Endothelial cell of umbilical vein (primary cell): Measurements from ENCODE around the gene TUT7. TPM values are rescaled to one million over a fixed set of nuclear protein-coding genes. Genes with fewer than 3 reads are reported as not detected.

Experiments used
- BruUV-seq: library from RNA; stranded (reverse); fragments of 400-500 nt; replicated peaks from 2 replicates; lab custom pipeline; 2021; lab: Mats Ljungman, UMichigan
- CTCF ChIA-PET: fragments of 300-600, 350-600 bp; sonication (Branson Sonifier 250); formaldehyde crosslinking; loops from one replicate; lab custom pipeline; 2021; ENCODE audit warnings: antibody characterized with exemption, inconsistent platforms; lab: Charles Lee
- POLR2A ChIA-PET: fragments of 300-600, 350-600 bp; sonication (Branson Sonifier 250); formaldehyde crosslinking; loops from one replicate; lab custom pipeline; 2021; ENCODE audit warnings: antibody characterized with exemption, inconsistent platforms; lab: Charles Lee
- DNase-seq: peaks from one replicate; pipeline ENCODE4 v3.0.0-alpha.2; 2011; ENCODE audit warnings: low read depth, low spot score
- FAIRE-seq: peaks from 2 replicates; lab custom pipeline; 2011; peaks lifted over from hg19 to GRCh38; lab: Jason Lieb, UNC
- H2AFZ ChIP-seq: 2 replicates; pipeline ENCODE4 v1.6.0; 2012; ENCODE audit warnings: low read depth, low read length, control low read depth, inconsistent platforms
- H3K27ac ChIP-seq: 2 replicates; pipeline ENCODE4 v1.5.1; 2011; ENCODE audit warnings: low read depth, mild to moderate bottlenecking, control low read depth, low read length, moderate library complexity; ENCODE audit not compliant: insufficient read depth
- H3K27me3 ChIP-seq, 2 experiments: 2 replicates each; pipeline versions ENCODE4 v1.6.0 to v1.6.1; 2011; ENCODE audit warnings: low read length in 2 of 2, mixed read lengths in 1 of 2; ENCODE audit not compliant: control insufficient read depth in 2 of 2, insufficient read depth in 2 of 2
- H3K36me3 ChIP-seq, 2 experiments: 2 replicates in 1 of 2; 3 replicates in 1 of 2; pipeline ENCODE4 v1.5.1; 2011; ENCODE audit warnings: low read length in 2 of 2, mild to moderate bottlenecking in 1 of 2, moderate library complexity in 1 of 2; ENCODE audit not compliant: control insufficient read depth in 2 of 2, insufficient read depth in 2 of 2; ENCODE audit errors: extremely low read depth in 1 of 2
- H3K4me1 ChIP-seq: 3 replicates; pipeline ENCODE4 v1.5.1; 2011; ENCODE audit warnings: mild to moderate bottlenecking, low read length; ENCODE audit not compliant: control insufficient read depth, insufficient read depth; ENCODE audit errors: extremely low read depth
- H3K4me2 ChIP-seq: 2 replicates; pipeline ENCODE4 v1.6.1; 2011; ENCODE audit warnings: low read length, control low read depth, mixed read lengths; ENCODE audit not compliant: insufficient read depth
- H3K4me3 ChIP-seq, 3 experiments: fragments of 200-600 bp in 1 of 3; sonication (generic), shearing (Covaris generic) in 1 of 3; replicated peaks in 1 of 3; 2 replicates each; pipeline ENCODE4 v1.5.1; 2011 to 2016; ENCODE audit warnings: control low read depth in 3 of 3, low read length in 3 of 3, mild to moderate bottlenecking in 2 of 3, inconsistent platforms in 1 of 3, low read depth in 1 of 3, moderate library complexity in 1 of 3; ENCODE audit not compliant: insufficient read depth in 1 of 3
- H3K79me2 ChIP-seq: 2 replicates; pipeline ENCODE4 v1.6.0; 2012; ENCODE audit warnings: low read length, inconsistent platforms; ENCODE audit not compliant: control insufficient read depth, insufficient read depth
- H3K9ac ChIP-seq: replicated peaks from 2 replicates; pipeline ENCODE3; 2011; ENCODE audit warnings: low read length, control low read depth; ENCODE audit not compliant: insufficient read depth; ENCODE audit errors: extremely low read depth
- H3K9me1 ChIP-seq: replicated peaks from 3 replicates; pipeline ENCODE4 v1.6.0; 2011; ENCODE audit warnings: mild to moderate bottlenecking, low read length; ENCODE audit not compliant: control insufficient read depth, insufficient read depth; ENCODE audit errors: extremely low read depth
- H3K9me3 ChIP-seq: replicated peaks from 2 replicates; pipeline ENCODE4 v1.5.1; 2012; ENCODE audit warnings: low read length, inconsistent platforms; ENCODE audit not compliant: control insufficient read depth, insufficient read depth
- H4K20me1 ChIP-seq: replicated peaks from 2 replicates; pipeline ENCODE3; 2011; ENCODE audit warnings: mild to moderate bottlenecking, low read length; ENCODE audit not compliant: control insufficient read depth, insufficient read depth; ENCODE audit errors: extremely low read depth
- CTCF ChIP-seq, 2 donors: IDR thresholded peaks; 1 replicate in 1 of 2; 2 replicates in 1 of 2; pipeline ENCODE4 v1.5.1; 2011; ENCODE audit warnings: low read length in 2 of 2, mild to moderate bottlenecking in 2 of 2, moderate library complexity in 2 of 2, control low read depth in 1 of 2, inconsistent platforms in 1 of 2, low read depth in 1 of 2; ENCODE audit not compliant: insufficient read depth in 1 of 2; ENCODE audit errors: extremely low read depth in 1 of 2
- EZH2 ChIP-seq: IDR thresholded peaks from 2 replicates; pipeline ENCODE4 v1.6.1; 2012; ENCODE audit warnings: borderline replicate concordance, low read depth, mild to moderate bottlenecking, moderate library complexity, low read length, inconsistent platforms; ENCODE audit not compliant: severe bottlenecking
- FOS ChIP-seq: IDR thresholded peaks from 2 replicates; pipeline ENCODE4 v1.6.1; 2011; ENCODE audit warnings: mild to moderate bottlenecking, low read length, moderate library complexity, borderline replicate concordance; ENCODE audit not compliant: insufficient read depth
- GATA2 ChIP-seq: IDR thresholded peaks from 2 replicates; pipeline ENCODE4 v1.7.0; 2011; ENCODE audit warnings: low read depth, mild to moderate bottlenecking, moderate library complexity, mixed read lengths, low read length; ENCODE audit not compliant: insufficient read length, insufficient read depth
- JUN ChIP-seq: IDR thresholded peaks from 2 replicates; pipeline ENCODE4 v1.6.1; 2011; ENCODE audit warnings: borderline replicate concordance, low read depth; ENCODE audit not compliant: insufficient read length, insufficient read depth
- MAX ChIP-seq: IDR thresholded peaks from 2 replicates; pipeline ENCODE4 v1.6.1; 2011; ENCODE audit not compliant: insufficient read depth, insufficient read length
- MYC ChIP-seq: IDR thresholded peaks from one replicate; pipeline ENCODE4 v1.6.1; 2011; ENCODE audit warnings: mild to moderate bottlenecking, low read depth, low read length
- POLR2A ChIP-seq: IDR thresholded peaks from 2 replicates; pipeline ENCODE4 v1.6.1; 2012; ENCODE audit warnings: low read depth, mild to moderate bottlenecking, control low read depth, low read length
- POLR2AphosphoS5 ChIP-seq: IDR thresholded peaks from 2 replicates; pipeline ENCODE4 v1.6.1; 2012; ENCODE audit warnings: low read depth, mild to moderate bottlenecking, control low read depth, low read length, moderate library complexity; ENCODE audit not compliant: insufficient read depth
- dilution Hi-C: fragments of 300-500 bp; cut with MboI; formaldehyde crosslinking; loops from one replicate; pipeline ENCODE4 v1.15.0; 2019; ENCODE audit warnings: low sequenced_read_pairs; ENCODE audit not compliant: extremely low pct_ligation_motif_present
- intact Hi-C: fragments of 100-400 bp; cut with micrococcal nuclease; formaldehyde crosslinking; loops from one replicate; pipeline ENCODE4 v1.10.0; 2022
- polyA plus RNA-seq, 4 experiments: library from polyadenylated mRNA; depleted of rRNA in 3 of 4; stranded (reverse) in 3 of 4; unstranded in 1 of 4; fragments of >200 nt; gene quantifications; 2 replicates each; pipeline versions ENCODE4 v1.2.1 to v1.2.3, GENCODE V29; 2011 to 2012; ENCODE audit warnings: missing spikeins in 1 of 4
- total RNA-seq: library from RNA; stranded (reverse); gene quantifications from 2 replicates; pipeline ENCODE4 v1.2.3, GENCODE V29; 2021

TUT7 gene
- total and polyA plus RNA-seq, 2 donors (not counting 3 experiments of a cell fraction or from before 2014, with no cell fraction given): 5.1 to 19.0 TPM

- H3K9ac ChIP-seq: no peak overlapping the region
- no peaks in the 10 kb centered on the region for H3K79me2 ChIP-seq
- intact Hi-C loops: no loop called here
- no peaks in the 10 kb centered on the region for H3K4me1 ChIP-seq
- no peaks in the 10 kb centered on the region for H3K27me3 ChIP-seq
- FAIRE-seq (no peak), DNase-seq (no peak)
- no peak overlapping the region for H3K4me2 ChIP-seq
- POLR2A ChIA-PET: no interaction called here
- no peak overlapping the region for H3K4me3 ChIP-seq
- CTCF ChIA-PET: interaction anchor here (1.5 kb wide), 1 partner anchor 128 kb away, joined by 3 read pairs; no protein-coding TSS in a partner anchor
- no peak overlapping the region for H3K27ac ChIP-seq
- no peaks in the 10 kb centered on the region for H3K9me1 ChIP-seq
- H3K9me3 ChIP-seq: no peaks in the 10 kb centered on the region
- no peak for TF ChIP-seq POLR2A
- no peak for TF ChIP-seq POLR2AphosphoS5
- TF ChIP-seq MYC: no peak
- TF ChIP-seq FOS: no peak
- TF ChIP-seq MAX: no peak
- no peak for TF ChIP-seq EZH2
- TF ChIP-seq CTCF (IDR thresholded peaks at IDR 0.05; ENCODE audit: extremely low read depth in 1 of 2, insufficient read depth in 1 of 2, low read depth in 1 of 2, low read length in 2 of 2): no peak
- TF ChIP-seq JUN: no peak
- TF ChIP-seq GATA2: no peak
- H4K20me1 ChIP-seq: no peaks in the 10 kb centered on the region
- H3K36me3 ChIP-seq: peaks cover 7 to 11% of the 10 kb centered on the region in 2 experiments
- no TSS peak for BruUV-seq
- no peak overlapping the region for H2AFZ ChIP-seq
- dilution Hi-C loops: no loop called here
Observed at GRCh38 chr9:86330186-86330585, 24.0 kb downstream of the TUT7 start.
